GM12892 (cell line): ENCODE data around the gene ADSL.

Experiments used
- DNase-seq: peaks from one replicate; pipeline ENCODE4 v3.0.0; 2011; ENCODE audit not compliant: insufficient read length
- FAIRE-seq: peaks from 2 replicates; lab custom pipeline; 2011; peaks lifted over from hg19 to GRCh38; lab: Jason Lieb, UNC
- POLR2A ChIP-seq: IDR thresholded peaks from 2 replicates; pipeline ENCODE4 v1.6.1; 2011; ENCODE audit warnings: low read depth, low read length, control low read depth
- POLR2AphosphoS5 ChIP-seq: IDR thresholded peaks from 2 replicates; pipeline ENCODE4 v1.6.1; 2011; ENCODE audit warnings: low read depth, low read length, control low read depth
- TAF1 ChIP-seq: IDR thresholded peaks from 2 replicates; pipeline ENCODE4 v1.6.1; 2011; ENCODE audit warnings: low read depth, mild to moderate bottlenecking, control low read depth, low read length, borderline replicate concordance

ADSL gene

GRCh38 chr22:40418366-40419201 lies 72.3 kb downstream of the ADSL start:
- TF ChIP-seq POLR2A (0 out of 2 replicates have a peak, but pooled peaks have one; percentile 23), POLR2AphosphoS5 (no peak), TAF1 (no peak)
- FAIRE-seq (no peak), DNase-seq (no peak)

- TF ChIP-seq TAF1 = no peak
- TF ChIP-seq POLR2A = no peak
- no peak for TF ChIP-seq POLR2AphosphoS5
- FAIRE-seq (no peak), DNase-seq (no peak)
Measured at GRCh38 chr22:40419718-40420117, 73.4 kb downstream of the ADSL start.

GRCh38 chr22:40420341-40421081 lies 74.2 kb downstream of the ADSL start:
- FAIRE-seq = no peak
- TF ChIP-seq POLR2AphosphoS5 (no peak), TAF1 (no peak), POLR2A (no peak)
- DNase-seq = no peak

GRCh38 chr22:40421082-40421350 lies 74.7 kb downstream of the ADSL start:
- TF ChIP-seq POLR2AphosphoS5 (no peak), TAF1 (no peak), POLR2A (no peak)
- FAIRE-seq = no peak
- no peak for DNase-seq

GRCh38 chr22:40421941-40422340 lies 75.6 kb downstream of the ADSL start:
- TF ChIP-seq TAF1 (no peak), POLR2AphosphoS5 (no peak), POLR2A (no peak)
- FAIRE-seq (no peak), DNase-seq (no peak)

DNA sequence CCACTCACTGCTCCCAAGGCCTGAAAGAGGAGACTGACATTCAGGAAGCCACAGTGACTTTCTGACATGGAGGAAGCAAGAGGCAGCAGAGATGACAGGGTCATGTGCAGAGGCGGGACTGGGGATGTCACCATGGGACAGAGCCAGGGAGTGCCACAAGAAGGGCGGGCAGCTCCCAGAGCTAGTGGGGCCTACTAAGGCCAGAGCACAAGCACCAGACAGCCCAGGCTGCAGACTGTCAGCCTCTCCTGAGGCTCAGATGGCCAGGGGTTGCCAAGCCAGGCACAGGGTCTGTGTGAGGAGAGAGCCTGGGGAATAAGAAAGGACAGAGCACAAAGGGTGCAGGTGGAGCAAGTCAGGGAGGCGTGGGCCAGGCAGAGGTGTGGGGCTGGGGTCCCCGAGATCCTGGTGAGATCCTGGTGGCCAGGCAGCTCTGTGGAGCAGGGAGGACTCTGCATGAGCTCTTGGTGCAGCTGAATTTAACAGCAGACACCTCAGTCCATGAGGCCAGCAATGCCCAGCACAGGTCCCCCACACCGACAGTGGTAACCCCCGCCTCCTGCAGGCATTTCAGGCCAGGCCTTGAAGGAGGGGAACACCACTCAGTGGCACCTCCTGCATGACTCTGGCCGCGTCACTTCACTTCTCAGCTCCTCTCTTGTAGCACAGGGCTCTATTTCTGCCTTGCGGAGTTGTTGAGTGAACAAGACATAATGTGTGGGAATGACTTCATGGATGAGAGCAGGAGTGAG lies 76.4 kb downstream of the ADSL start:
- TF ChIP-seq POLR2AphosphoS5 = no peak

GRCh38 chr22:40423310-40423688 lies 77.0 kb downstream of the ADSL start:
- FAIRE-seq (no peak), DNase-seq (no peak)
- TF ChIP-seq TAF1 = no peak
- no peak for TF ChIP-seq POLR2A
- no peak for TF ChIP-seq POLR2AphosphoS5

More for the DNA sequence above, 76.4 kb downstream of the ADSL start:
- DNase-seq (no peak), FAIRE-seq (no peak)

- FAIRE-seq (no peak), DNase-seq (no peak)
- TF ChIP-seq POLR2AphosphoS5 = no peak
- no peak for TF ChIP-seq POLR2A
Measured at GRCh38 chr22:40423882-40424640, 77.8 kb downstream of the ADSL start.

DNA sequence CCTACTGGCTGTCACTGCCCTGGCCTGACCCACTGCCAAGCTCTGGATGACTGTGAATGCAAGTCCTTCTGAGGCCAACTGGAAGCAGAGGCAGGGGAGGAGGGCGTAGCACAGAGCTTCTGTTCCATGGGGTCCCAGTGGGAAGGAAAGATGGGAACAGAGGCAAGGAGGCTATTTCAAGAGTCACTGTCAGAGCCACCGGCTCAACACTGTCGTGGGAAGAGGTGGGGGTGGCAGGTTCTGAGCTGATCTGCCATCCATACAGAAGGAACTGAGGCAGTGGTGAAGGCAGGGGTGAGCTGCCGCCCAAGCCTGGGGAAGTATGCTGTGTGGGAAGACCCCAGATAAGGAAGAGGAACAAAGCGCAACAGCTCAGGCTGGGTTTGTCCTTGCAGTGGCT lies 78.8 kb downstream of the ADSL start:
- no peak for TF ChIP-seq TAF1
- TF ChIP-seq POLR2A = no peak
- TF ChIP-seq POLR2AphosphoS5 = no peak
- FAIRE-seq (no peak), DNase-seq (no peak)

DNA sequence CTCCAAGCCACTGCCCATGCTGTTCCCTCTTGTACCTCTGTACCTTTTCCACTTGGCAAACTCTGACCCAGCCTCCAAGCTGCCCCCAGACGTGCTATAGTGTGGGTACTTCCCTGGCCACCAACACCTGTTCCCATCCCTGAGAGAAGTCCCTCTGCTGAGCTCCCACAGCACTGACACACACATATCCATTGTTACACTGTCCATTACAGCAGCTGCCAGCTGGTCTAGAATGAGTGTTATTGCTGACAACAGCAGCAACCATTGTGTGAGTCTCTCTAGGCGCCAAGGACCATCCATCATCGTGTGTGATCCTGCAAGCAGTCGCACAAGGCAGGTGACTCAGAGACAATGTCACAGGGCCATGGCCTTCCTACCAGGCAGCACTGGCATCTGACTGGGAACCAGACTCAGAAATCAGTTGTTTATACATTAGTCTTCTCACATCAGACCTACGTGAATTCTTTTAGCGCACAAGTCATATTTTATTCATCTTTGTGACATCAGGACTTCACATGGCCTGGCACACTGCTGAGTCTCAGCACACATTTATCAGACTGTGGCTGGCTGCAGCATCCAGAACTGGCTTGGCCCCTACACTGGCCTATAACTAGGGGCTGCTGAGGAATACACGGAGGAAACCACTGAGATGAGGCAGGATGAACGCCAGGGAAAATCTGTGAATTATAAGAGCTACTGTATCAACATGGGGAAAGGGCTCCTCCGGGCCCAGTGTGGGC lies 80.5 kb downstream of the ADSL start:
- no peak for DNase-seq
- TF ChIP-seq POLR2A (no peak), TAF1 (no peak), POLR2AphosphoS5 (no peak)
- FAIRE-seq = no peak

- FAIRE-seq (no peak), DNase-seq (no peak)
- TF ChIP-seq POLR2A = no peak
- no peak for TF ChIP-seq POLR2AphosphoS5
- no peak for TF ChIP-seq TAF1
Measured at GRCh38 chr22:40428796-40429195, 82.5 kb downstream of the ADSL start.
